SK-N-MC (cell line): Measurements from ENCODE around the gene CORO1C.

Experiments used
- EZH2 ChIP-seq: fragments of 200-600 bp; sonication (generic); IDR thresholded peaks from one replicate; pipeline ENCODE4 v1.6.1; 2017; ENCODE audit warnings: antibody characterized with exemption
- POLR2AphosphoS5 ChIP-seq: IDR thresholded peaks from 2 replicates; pipeline ENCODE4 v1.6.1; 2012; ENCODE audit warnings: mild to moderate bottlenecking, low read depth, low read length, borderline replicate concordance

GRCh38 chr12:108697905-108698304 lies 33.4 kb downstream of the CORO1C start:
- no peak for TF ChIP-seq EZH2
- no peak for TF ChIP-seq POLR2AphosphoS5
